NAMALWA (cell line): ENCODE data around the gene PDZD4.

ENCODE experiments used
- DNase-seq: peaks from one replicate; pipeline ENCODE4 v3.0.0-alpha.2; 2015; ENCODE audit warnings: low spot score

PDZD4 gene

DNA sequence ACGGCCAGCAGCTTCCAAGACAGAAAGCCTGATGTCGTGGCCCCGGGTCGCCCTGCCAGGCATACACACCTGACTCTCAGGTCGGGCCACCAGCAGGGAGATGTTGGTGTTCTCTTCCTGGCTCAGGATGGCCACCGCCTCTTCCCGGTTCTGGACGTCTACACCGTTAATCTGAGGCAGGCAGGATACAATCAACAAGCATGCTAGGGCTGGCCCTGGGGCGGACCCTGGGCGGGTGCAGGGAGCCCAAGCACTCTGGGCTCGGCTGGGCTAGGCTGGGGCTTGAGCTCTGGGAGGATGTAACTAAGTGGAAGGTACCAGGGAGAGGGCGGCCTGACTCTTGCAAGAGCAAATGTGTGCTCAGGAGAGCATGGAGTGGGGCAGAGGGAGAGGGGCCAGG lies 24.9 kb downstream of the PDZD4 start:
- no peak for DNase-seq

DNA sequence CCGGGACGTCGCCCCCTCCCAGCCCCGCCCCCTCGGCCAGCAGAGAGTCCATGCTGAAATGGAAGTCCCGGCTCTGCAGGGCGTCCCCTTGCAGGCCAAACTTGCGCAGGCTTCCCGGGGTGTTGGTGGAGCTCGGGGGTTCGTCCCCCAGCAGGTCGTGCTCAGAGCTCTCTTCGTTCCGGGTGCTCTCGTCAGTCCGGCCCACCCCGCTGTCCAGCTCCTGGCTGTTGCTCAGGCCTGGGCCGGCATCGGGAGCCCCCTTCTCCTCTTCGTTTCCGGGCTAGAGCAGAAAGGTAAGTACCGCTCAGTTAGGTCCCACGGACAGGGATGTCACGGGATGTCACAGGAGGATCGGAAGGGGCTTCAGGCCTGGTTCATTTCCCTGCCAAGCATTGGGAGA lies 25.7 kb downstream of the PDZD4 start:
- no peak for DNase-seq

DNA sequence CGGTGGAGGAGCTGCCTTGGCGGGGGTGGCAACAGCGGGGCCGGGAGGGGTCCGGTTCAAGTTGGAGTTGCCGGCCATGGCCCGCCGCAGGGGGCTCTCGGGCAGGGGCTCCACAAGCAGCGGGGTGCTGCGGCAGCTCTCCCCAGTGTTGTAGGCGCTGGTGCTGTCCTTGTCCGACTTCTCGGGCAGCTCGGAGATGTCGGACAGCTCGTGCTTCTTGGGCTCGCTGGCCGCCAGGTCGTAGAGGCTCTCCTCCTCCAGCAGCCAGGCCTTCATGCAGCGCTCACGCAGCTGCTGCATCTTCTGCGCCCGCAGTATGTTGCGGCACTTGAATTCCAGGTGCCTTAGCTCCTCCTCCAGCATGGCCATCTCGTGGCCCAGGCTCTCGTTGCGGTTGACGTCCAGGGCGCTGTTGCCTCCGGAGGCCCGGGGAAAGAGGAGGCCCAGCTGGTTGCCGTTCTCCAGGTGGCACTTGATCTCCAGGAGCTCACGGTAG lies 26.2 kb downstream of the PDZD4 start:
- no peak for DNase-seq

DNA sequence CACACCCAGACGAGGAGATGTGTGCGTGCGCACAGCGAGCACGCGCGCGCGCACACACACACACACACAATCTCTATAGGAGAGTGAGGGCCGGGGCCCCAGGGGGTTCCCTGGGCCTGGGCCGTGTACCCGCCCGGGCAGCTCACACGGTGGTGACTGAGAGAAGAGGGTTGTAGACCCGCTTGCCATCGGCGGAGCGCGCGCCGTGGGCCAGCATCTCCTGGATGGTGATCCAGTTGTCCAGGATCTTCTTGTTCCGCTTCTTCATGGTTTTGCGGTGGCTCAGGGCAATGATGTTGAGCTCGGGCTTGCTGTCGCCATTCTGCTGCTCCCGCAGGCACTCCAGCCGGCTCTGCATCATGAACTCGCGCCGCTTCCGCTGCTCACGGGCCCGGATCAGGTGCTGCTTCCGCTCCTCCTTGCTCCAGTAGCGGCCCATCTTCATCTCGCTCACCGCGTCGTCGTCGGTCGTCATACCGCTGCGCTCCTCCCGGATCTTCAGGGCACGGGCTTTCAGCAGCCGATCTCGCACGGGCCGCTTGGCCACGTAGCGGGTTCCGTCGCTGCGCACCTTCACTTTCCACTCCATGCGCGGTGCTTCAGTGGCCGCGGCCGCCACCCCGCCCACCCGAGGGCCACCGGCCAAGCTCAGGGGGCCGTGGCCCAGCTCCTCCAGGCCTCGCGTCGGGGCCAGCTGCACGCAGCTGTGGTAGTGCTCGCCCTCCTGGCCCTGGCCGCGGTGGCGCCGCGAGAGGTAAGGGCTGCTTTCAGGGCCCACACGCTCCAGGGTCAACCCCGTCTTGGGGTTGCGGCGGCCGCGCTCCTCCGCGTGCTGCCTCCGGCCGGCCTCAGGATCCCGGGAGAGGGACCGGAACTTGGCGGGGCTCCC lies 26.9 kb downstream of the PDZD4 start:
- no peak for DNase-seq

- no peak for DNase-seq
Measured at GRCh38 chrX:153802513-153803045, 27.8 kb downstream of the PDZD4 start.

GRCh38 chrX:153801669-153802068 lies 28.7 kb downstream of the PDZD4 start:
- DNase-seq, result no peak

- no peak for DNase-seq
Measured at GRCh38 chrX:153800746-153801145, 29.6 kb downstream of the PDZD4 start.

DNA sequence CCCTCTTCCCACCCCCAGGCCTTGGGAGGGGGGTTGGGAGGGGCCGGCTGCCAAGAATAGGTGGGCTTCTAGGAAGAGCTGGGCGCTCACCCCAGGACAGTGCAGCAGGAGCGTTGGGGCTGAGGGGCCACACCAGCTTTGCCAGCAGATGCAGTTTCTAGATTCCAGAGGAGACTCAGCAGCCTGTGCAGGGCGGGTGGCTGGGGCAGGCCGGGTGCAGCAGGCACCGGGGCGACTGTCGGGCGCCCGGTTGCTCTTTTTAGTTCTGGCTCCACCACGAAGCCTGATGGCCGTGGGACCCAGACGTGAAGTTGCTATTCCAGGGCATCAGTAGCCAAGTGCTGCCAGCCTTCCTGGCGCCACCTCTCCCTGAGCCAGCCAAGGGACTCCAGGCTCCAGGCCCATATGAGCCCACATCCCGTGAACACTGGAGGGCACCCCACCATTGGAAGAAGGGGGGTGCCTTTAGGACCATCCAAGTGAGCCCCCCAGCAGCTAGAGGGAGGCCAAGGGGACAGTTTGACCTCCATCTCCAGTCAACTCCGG lies 30.1 kb downstream of the PDZD4 start:
- no peak for DNase-seq

DNA sequence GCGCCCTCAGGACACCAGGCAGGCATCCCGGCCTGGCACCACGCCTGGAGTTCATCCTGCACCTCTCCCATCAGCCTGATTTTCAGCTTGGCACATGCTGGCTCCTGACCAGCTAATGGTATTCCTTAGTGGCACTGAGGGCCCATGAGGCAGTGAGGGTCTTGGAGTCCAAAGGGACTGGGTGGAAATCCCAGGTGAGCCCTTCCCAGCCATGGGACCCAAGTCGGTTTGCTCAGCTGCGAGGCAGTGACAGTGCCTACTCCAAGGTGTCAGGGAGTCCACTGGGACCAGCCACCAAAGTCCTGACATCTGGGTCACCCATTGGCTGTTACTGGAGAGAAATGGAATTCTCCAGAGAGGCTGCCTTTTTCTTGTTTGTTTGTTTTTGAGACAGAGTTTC lies 31.0 kb downstream of the PDZD4 start:
- DNase-seq, result no peak

- DNase-seq, result no peak
Measured at GRCh38 chrX:153797415-153798015, 32.8 kb downstream of the PDZD4 start.

DNA sequence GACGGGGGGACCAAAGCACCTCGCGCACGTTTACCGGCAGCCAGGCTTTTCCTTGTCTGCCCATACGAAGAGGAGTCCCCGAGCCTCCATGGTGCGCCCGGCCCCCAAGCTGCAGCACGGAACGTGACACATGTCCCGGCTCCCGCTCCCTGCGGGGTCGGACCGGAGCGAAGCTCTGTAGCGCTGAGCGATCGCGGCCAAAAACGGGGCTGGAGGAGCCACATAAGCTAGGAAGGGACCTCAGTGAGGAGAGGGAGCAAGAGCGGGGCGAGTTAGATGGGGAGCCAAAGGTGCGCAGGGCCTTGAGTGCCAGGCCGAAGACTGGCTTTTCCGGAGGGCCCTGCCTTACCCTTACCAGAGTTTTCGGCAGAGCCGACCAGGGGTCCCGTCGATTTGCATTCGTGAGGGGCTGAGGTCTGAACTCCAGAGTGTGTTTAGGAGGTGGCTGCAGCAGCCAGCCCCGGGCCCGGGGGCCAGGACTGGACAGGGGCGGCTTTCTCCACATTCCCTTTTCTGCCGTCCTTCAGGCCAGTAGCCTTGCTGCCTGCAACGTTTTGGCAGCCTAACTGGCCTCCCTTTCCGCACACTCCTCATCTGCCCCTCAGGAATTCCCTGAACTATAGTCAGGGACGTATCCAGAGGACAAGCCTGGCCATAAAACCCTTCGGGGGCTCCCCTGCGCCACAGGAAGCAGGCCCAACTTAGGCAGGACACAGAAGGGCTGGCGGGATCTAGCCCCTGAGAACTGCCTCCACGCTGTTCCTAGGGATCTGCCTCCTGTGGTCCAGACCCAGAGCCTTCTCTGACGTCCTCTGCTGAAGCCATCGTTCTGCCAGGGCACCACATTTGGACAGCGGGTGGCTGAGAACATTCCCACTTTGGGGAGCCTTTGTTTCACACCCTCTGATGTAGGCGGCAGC lies 35.2 kb downstream of the PDZD4 start:
- DNase-seq, result no peak

DNA sequence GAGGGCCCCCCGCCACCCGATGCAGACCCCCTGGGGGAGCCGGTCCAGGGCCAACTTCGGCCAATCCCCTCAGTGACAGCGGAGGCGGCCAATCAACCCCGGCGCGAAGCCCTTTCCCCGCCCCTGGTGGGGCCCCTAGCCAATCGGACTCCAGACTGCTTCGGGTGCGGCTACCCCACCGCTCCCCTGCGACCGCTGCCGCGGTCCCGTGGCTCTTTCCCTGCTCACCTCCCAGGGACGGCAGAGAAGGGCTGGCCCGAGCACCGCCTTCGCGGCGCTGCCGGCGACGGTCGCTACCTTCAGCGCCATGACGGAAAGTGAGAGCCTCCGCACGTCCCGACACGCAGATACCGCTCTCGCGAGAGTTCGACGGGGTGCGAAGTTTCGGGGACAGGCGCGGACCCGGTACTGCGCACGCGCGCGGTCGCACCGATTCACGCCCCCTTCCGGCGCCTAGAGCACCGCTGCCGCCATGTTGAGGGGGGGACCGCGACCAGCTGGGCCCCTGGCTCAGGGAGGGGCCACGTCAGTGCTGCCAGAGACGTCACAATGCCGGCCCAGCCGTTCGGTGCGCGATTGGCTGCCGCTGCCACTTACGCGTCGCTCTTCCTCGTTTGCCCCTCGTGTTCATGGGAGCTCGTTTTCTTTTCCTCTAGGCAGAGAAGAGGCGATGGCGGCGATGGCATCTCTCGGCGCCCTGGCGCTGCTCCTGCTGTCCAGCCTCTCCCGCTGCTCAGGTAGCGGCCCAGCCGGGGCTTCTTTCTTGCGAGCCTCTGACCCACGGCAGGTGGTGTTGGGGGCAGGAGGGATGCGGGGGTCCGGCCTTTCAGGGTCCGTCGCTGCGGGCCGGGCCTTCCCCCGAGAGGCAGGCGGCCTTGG lies 36.1 kb downstream of the PDZD4 start, which contains the start of the genes IDH3G and SSR4:
Gene IDH3G, minus strand, starts transcription at position 358 of the 879 bp plus-strand sequence. Its CDS starts 49 bp downstream, at position 309.
Gene SSR4, plus strand, starts transcription at position 651 of the 879 bp plus-strand sequence. Its CDS starts 20 bp downstream, at position 671.
- peak; percentile 92 for DNase-seq

DNA sequence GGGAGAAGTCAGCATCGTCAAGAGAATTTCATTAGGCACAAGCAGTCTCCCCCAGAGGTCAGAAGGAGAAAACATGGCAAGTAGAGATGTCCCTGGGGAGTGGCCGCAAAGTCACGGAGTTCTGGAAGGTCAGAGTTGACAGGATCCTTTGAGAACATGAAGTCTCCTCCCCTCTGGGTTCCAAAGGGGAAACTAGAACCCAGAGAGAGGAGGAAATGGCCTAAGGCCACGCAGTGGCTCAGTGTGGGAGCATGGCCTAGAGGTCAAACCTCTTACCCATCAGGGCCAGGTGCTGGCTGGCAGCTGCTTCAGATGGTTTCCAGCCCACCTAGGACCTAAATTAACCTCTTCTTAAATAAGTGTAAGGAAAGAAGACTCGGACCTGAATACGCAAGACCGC lies 37.1 kb downstream of the PDZD4 start:
- DNase-seq, result peak; percentile 15

DNA sequence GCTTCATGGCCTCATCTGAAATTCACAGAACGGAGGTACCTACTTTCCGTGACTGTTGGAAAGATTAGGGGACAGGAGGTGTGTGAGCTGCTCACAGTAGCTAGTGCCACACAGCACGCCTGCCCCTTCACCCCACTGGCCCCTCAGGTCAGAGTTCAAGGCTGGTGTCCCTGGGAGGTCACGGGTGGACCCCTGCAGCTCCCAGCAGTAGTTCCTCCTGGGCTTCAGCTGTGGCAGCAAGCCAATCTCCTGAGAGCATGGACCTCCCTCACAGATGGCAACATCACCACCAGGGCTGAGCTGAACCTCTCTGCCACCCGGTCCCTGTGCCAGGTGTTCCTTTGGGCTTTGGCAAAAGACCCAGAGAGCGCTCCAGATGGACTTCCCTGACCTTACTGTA lies 38.0 kb downstream of the PDZD4 start:
- no peak for DNase-seq

- DNase-seq, result no peak
Measured at GRCh38 chrX:153791104-153791852, 39.1 kb downstream of the PDZD4 start.

DNA sequence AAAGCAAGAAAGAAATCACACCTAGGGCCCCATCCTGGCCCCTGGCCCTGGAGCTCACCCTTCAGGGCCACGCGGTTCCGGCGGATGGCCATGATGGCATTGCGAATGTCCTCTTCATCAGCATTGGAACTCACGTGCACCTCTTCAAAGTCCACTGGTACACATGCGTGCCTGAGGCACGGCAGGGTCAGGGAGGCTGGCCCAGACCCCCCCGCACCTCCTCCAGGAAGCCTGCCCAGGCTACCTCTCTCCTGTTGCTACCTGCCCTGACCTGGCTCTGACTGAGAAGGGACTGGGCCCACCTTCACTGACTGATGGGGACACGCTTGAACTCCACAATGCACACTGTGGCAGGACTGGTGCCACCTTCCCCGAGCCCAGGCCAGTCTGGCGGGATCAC lies 40.7 kb downstream of the PDZD4 start:
- no peak for DNase-seq

DNA sequence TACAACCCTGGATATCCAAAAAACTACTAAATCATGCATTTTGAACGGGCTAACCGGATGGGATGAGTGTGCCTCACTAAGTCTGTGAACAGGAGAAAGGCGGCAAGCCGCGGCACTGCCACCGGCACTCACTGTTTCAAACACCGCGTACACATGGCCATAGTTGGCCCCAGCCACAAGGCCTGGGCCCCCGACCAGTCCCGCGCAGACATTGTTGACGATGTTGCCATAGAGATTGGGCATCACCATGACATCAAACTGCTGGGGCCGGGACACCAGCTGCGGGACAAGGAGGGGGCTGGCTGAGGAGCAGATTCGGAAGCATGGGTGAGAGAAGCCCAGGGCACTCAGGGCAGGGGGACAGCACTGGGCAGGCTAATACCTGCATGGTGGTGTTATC lies 43.7 kb downstream of the PDZD4 start:
- no peak for DNase-seq

GRCh38 chrX:153784325-153784967 lies 45.9 kb downstream of the PDZD4 start:
- no peak for DNase-seq

DNA sequence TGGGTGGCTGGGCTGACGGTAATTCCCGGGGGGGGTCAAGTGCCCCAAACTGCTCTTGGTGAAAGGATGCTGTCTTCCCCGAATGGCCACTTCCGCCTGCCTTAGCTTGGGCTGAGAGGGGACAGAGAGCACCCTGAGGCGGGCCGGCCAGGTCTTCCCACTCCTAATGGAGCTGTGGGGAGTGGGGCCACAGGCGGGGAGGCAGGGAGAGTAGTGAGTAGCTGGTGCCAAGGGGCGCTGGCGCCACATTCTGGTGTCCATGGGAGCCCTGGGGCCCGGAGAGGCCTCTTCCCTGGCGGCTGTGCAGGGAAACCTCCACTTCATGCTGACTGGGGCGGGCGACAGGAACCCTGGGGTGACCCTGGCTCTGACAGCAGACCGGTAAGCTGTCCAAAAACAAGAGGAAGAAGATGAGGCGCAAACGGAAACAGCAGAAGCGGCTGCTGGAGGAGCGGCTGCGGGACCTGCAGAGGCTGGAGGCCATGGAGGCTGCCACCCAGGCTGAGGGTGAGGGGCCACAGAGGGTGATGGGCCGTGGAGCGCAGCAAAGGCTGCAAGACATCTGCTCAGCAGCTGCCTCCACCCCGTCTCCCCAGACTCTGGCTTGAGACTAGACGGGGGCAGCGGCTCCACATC lies 46.8 kb downstream of the PDZD4 start:
- no peak for DNase-seq
